Stimulated activated naive B cell treated with anti-CD40 and anti-IgM and Interleukin-4, amounts not matched to agents 10 μg/mL and 1 μg/mL and 100 μg/mL, for 72 hours (primary cell): ENCODE data around the gene DAO.

Experiments
- ATAC-seq, 2 donors: fragments of 150-1000 bp; cut with Tn5 transposase; replicated peaks; 2 replicates each; pipeline ENCODE4 v1.10.0; 2021; ENCODE audit warnings: moderate library complexity in 1 of 2
- DNase-seq: peaks from one replicate; pipeline ENCODE4 v3.0.0; 2021
- H3K27ac Mint-ChIP-seq: one replicate; pipeline ENCODE4 v1.8.0; 2022; ENCODE audit warnings: mild to moderate bottlenecking, mixed read lengths
- H3K27me3 Mint-ChIP-seq, 2 donors: one replicate each; pipeline ENCODE4 v1.8.0; 2022; ENCODE audit warnings: mixed read lengths in 2 of 2
- H3K36me3 Mint-ChIP-seq, 2 donors: one replicate each; pipeline ENCODE4 v1.8.0; 2022; ENCODE audit warnings: mixed read lengths in 2 of 2, mild to moderate bottlenecking in 1 of 2
- H3K4me1 Mint-ChIP-seq, 2 donors: one replicate each; pipeline ENCODE4 v1.8.0; 2022; ENCODE audit warnings: mixed read lengths in 2 of 2, mild to moderate bottlenecking in 1 of 2
- H3K4me3 Mint-ChIP-seq, 2 donors: one replicate each; pipeline ENCODE4 v1.8.0; 2022; ENCODE audit warnings: mild to moderate bottlenecking in 2 of 2, mixed read lengths in 2 of 2, moderate library complexity in 1 of 2
- H3K9me3 Mint-ChIP-seq, 2 donors: one replicate each; pipeline ENCODE4 v1.8.0; 2022; ENCODE audit warnings: mixed read lengths in 2 of 2, mild to moderate bottlenecking in 1 of 2

The DAO gene

DNA sequence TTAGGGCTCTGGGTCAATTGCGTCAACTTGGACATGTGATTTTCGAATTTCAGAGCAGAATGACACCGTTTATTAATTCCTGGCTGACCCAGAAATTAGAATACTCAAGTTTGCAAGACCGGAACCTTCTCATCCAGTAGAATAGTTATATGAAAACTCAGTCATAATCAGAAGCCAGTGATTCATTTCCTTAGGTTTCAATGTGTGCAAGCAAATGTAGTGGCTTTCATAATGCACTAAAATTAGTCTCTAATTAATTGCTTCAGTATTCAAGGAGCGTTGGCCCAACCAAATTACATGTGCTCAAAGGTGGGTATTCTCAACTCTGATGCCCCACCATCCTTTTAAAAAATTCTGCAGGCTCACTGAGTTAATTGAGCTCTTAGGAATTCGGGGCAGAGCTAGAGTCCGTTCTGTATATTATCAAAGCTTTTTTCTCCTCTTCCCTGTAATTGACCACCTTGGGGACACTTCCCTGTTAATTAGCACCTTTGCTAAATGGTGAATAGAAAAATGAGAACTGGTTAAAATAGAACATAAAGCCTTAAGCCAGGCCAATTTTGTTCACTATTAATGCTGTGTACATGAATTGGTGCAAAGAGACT is 55.4 kb downstream of the DAO start:
- no peaks in the 10 kb centered on the region for H3K36me3 Mint-ChIP-seq
- no peak overlapping the region for H3K27ac Mint-ChIP-seq
- H3K27me3 Mint-ChIP-seq: peaks cover 0 to 14% of the 10 kb centered on the region in 2 donors
- H3K4me3 Mint-ChIP-seq: no peak overlapping the region
- H3K9me3 Mint-ChIP-seq: no peaks in the 10 kb centered on the region
- DNase-seq (no peak), ATAC-seq (peak in 1 of 2 donors; percentile 35)
- peaks cover 8 to 13% of the 10 kb centered on the region in 2 donors for H3K4me1 Mint-ChIP-seq

DNA sequence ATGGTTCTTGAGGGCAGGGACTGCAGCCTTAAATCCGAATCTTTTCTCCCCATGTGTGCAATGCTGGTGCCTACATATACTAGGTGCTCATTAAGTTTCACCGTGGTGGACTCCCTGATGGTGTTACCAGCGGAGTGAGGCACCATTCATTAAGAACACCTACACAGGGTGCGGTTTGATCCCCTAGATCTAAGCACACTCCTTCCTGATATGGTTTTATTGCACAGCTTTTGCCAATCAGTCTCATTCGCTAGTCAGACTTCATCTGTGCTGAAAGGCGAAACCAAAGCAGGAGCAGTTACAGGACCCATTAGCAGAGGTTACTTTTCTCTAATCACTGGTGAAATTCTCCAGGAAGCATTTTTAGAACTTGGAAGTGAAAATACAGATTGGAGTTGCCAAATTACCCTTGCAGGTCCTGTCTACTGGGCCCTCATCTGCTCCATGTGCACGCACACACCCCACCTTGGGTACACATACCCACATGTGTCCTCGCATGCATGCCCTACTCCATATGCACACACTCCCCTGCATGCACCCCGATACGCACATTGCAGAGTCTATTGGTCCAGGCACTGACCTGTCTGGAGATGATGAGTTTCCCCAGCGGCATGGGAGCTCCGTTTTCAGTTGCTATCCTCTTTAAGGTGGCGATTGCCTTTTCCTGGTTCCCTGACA is 58.5 kb downstream of the DAO start:
- Mint-ChIP-seq H3K27me3 (peaks cover 4 to 20% of the 10 kb centered on the region in 2 donors), H3K4me3 (no peak overlapping the region), H3K9me3 (no peaks in the 10 kb centered on the region), H3K4me1 (peaks cover 4 to 8% of the 10 kb centered on the region in 2 donors), H3K36me3 (no peaks in the 10 kb centered on the region), H3K27ac (no peak overlapping the region)
- DNase-seq (no peak), ATAC-seq (no peak)

GRCh38 chr12:108939594-108939993 is 59.7 kb downstream of the DAO start:
- no peaks in the 10 kb centered on the region for H3K36me3 Mint-ChIP-seq
- DNase-seq (peak; percentile 9), ATAC-seq (peak; percentile 94 to 99)
- peak overlapping the region; percentile 56 for H3K27ac Mint-ChIP-seq
- H3K27me3 Mint-ChIP-seq: peaks cover 14 to 18% of the 10 kb centered on the region in 2 donors
- H3K9me3 Mint-ChIP-seq: no peaks in the 10 kb centered on the region
- no peak overlapping the region for H3K4me3 Mint-ChIP-seq
- H3K4me1 Mint-ChIP-seq: peaks cover 0 to 4% of the 10 kb centered on the region in 2 donors

DNA sequence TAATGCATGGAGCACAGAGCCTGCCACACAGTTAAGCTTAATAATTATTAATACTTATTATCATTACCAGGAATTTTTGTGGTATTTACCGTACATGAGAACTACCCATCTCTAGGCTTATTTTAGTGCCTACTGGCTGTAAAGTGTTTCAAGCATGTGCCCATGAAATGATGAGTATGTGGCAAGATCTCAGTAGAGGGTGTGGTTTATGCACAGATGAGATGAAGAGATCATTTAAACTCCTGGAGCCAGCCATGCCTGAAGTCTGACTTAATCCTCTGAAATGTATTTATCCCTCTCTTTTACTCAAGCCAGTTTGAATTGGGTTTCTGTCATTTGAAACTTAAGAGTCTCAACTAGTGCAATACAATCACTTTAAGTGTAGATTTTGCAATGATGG is 60.2 kb downstream of the DAO start:
- no peak overlapping the region for H3K27ac Mint-ChIP-seq
- no peaks in the 10 kb centered on the region for H3K9me3 Mint-ChIP-seq
- peaks cover 18 to 19% of the 10 kb centered on the region in 2 donors for H3K27me3 Mint-ChIP-seq
- DNase-seq: no peak
- no peak overlapping the region for H3K4me3 Mint-ChIP-seq
- H3K4me1 Mint-ChIP-seq: peaks cover 0 to 4% of the 10 kb centered on the region in 2 donors
- peak; percentile 26 to 29 for ATAC-seq
- H3K36me3 Mint-ChIP-seq: no peaks in the 10 kb centered on the region

DNA sequence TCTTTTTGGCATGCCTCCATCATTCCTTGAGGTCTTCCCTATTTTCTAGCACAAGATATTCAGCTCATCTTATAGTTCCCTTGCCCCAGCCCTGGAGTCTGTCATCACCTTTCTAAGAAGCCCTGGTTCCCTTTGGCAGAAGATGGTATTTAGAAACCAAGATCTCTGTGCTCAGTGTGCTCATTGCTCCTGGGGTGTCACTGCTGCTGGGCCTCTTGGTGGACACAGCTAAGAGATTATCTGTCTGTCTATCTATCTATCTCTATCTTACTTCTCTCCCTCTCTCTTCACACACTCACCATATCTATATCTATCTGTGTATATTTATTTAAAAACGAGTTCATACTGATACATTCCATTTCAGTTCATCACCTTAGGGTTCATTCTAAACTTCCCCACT is 67.2 kb downstream of the DAO start:
- DNase-seq (no peak), ATAC-seq (no peak)
- Mint-ChIP-seq H3K27ac (no peak overlapping the region), H3K27me3 (peaks cover 13 to 26% of the 10 kb centered on the region in 2 donors), H3K4me3 (no peak overlapping the region), H3K9me3 (peaks cover 3 to 8% of the 10 kb centered on the region in 2 donors), H3K36me3 (peaks cover 0 to 6% of the 10 kb centered on the region in 2 donors), H3K4me1 (peaks cover 0 to 7% of the 10 kb centered on the region in 2 donors)

DNA sequence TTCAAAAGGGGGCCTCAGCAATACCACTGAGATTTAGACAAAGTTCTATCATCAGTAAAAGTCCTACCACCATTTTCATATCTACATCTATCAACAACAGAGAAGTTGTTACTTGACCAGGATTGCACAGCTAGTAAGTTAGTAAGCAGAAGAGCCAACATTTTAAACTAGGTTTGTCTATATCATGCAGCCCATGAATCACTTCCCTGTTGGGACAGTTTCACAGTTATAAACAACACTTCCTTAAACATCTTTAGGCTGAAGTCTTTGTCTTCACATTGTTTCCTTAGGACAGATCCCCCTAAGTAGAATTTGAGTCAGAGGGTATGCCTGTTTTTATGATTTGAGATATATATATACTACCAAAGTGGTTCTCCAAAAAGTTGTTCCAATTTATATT is 68.5 kb downstream of the DAO start:
- ATAC-seq (no peak), DNase-seq (no peak)
- no peak overlapping the region for H3K4me3 Mint-ChIP-seq
- peaks cover 3 to 8% of the 10 kb centered on the region in 2 donors for H3K9me3 Mint-ChIP-seq
- H3K27me3 Mint-ChIP-seq: peaks cover 10 to 22% of the 10 kb centered on the region in 2 donors
- H3K36me3 Mint-ChIP-seq: peaks cover 0 to 6% of the 10 kb centered on the region in 2 donors
- H3K27ac Mint-ChIP-seq: no peak overlapping the region
- H3K4me1 Mint-ChIP-seq: peaks cover 0 to 7% of the 10 kb centered on the region in 2 donors

DNA sequence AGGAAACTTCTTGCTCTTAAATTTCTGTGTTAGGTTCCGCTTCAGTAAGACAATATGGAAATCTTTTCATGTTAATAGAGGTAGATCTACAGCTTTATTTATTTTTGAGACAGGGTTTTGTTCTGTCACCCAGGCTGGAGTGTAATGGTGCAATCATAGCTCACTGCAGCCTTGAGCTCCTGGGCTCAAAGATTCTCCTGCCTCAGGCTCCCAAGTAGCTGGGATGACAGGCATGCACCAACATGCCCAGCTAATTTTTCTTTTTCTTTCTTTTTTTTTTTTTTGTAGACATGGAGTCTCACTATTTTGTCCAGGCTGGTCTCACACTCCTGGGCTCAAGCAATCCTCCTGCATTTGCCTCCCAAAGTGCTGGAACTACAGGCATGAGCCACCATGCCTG is 70.1 kb downstream of the DAO start:
- Mint-ChIP-seq H3K4me3 (no peak overlapping the region), H3K4me1 (peaks cover 0 to 7% of the 10 kb centered on the region in 2 donors), H3K27ac (no peak overlapping the region), H3K9me3 (peaks cover 3 to 8% of the 10 kb centered on the region in 2 donors), H3K27me3 (peaks cover 6 to 8% of the 10 kb centered on the region in 2 donors), H3K36me3 (peaks cover 0 to 6% of the 10 kb centered on the region in 2 donors)
- DNase-seq (no peak), ATAC-seq (no peak)
